Stimulated activated CD4-positive, alpha-beta T cell treated with anti-CD3 and anti-CD28 coated beads, Interleukin-2, amount 100 ng/mL, for 4 hours (primary cell): ENCODE results near the gene BORCS5.
"Not testable (repeated sequence)": the region's sequence is repeated elsewhere in the genome, so short reads cannot be mapped to it uniquely, and the experiment has no call there.

Experiments
- DNase-seq: peaks from one replicate; pipeline ENCODE4 v3.0.0-alpha.2; 2020; ENCODE audit warnings: low read depth

Gene BORCS5

GRCh38 chr12:12396694-12397093 lies 39.8 kb downstream of the BORCS5 start:
- DNase-seq: no peak

GRCh38 chr12:12397184-12397583 lies 40.3 kb downstream of the BORCS5 start:
- no peak for DNase-seq

- DNase-seq: no peak
Measured at GRCh38 chr12:12398026-12398859, 41.4 kb downstream of the BORCS5 start.

- DNase-seq: no peak
Measured at GRCh38 chr12:12399161-12399560, 42.3 kb downstream of the BORCS5 start.

DNA sequence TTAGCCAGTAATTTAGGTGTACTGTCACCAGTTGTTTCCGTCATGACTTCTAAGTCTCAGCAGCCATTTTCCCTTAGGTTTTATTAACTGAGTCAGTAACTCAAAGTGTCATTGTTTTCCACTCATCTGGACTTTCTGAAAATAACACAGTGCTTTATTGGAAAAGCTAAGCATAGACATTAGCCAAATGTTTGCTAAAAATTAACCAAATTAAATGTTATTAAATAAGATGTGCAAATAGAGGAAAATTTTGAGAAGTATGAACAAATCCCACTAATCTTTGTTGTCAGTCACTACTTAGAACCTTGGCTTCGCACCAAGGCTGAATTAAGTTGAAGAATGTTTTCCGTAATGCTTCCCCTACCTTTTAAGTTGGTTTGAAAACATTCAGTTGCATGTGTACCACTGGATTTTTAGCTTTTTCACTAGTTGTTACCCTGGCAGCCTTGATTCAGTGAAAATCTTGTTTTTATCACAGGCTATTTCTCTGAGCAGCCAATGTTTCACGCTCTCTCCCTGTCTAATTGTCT lies 43.0 kb downstream of the BORCS5 start:
- DNase-seq: no peak

GRCh38 chr12:12400793-12401192 lies 43.9 kb downstream of the BORCS5 start:
- no peak for DNase-seq

GRCh38 chr12:12403264-12404248 lies 46.7 kb downstream of the BORCS5 start:
- DNase-seq: no peak

DNA sequence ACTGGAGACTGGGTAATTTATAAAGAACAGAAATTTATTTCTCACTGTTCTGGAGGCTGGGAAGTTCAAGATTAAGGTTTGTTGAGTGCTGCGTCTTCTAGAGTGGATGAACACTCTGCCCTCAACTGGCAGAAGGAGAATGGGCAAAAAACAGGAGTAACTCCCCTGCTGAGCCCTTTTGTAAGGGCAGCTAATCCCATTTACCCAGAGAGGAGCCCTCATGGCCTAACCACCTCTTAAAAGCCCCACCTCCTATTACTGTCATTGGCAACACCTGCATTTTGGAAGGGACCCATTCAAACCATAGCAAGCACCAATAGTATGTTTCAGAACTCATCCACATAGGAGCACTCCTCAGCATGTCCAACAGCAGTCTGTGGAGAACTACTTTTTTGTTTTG lies 47.4 kb downstream of the BORCS5 start:
- DNase-seq: no peak

GRCh38 chr12:12405882-12406281 lies 49.0 kb downstream of the BORCS5 start:
- DNase-seq: no peak

- DNase-seq: no peak
Measured at GRCh38 chr12:12406762-12407161, 49.9 kb downstream of the BORCS5 start.

- no peak for DNase-seq
Measured at GRCh38 chr12:12408265-12408690, 51.4 kb downstream of the BORCS5 start.

DNA sequence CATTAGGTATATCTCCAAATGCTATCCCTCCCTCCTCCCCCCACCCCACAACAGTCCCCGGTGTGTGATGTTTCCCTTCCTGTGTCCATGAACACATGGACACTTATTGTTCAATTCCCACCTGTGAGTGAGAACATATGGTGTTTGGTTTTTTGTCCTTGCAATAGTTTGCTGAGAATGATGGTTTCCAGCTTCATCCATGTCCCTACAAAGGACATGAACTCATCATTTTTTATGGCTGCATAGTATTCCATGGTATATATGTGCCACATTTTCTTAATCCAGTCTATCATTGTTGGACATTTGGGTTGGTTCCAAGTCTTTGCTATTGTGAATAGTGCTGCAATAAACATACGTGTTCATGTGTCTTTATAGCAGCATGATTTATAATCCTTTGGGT lies 52.5 kb downstream of the BORCS5 start:
- not testable (repeated sequence) for DNase-seq

DNA sequence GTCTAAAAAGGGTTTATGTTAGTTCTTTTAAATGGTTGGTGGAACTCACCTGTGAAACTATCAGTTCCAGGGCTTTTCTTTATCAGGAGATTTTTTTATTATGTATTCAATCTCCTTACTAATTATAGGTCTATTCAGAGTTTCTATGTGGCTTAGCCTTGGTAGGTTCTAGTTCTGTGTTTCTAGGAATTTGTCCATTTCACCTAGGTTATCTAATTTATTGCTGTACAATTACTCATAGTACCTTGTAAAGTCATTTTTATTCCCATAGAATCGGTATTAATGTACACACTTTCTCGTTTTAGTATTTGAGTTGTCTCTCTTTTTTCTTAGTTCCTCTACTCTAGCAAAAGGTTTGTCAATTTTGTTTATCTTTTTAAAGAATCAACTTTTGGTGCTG lies 59.0 kb downstream of the BORCS5 start:
- no peak for DNase-seq

GRCh38 chr12:12419165-12419564 lies 62.3 kb downstream of the BORCS5 start:
- not testable (repeated sequence) for DNase-seq

DNA sequence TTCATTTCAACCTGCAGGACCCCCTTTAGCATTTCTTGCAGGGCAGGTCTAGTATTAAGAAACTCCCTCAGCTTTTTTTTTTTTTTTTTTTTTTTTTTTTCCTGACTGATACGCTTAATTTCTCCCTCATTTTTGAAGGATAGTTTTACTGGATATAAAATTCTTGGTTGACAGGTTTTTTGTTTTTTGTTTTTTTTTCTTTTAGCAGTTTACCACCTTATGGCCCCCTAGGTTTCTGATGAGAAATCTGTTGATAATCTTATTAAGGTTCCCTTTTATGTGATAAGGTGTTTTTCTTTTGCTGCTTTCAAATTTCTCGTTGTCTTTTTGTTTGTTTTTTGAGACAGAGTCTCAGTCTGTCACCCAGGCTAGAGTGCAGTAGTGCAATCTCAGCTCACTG lies 66.5 kb downstream of the BORCS5 start:
- no peak for DNase-seq

DNA sequence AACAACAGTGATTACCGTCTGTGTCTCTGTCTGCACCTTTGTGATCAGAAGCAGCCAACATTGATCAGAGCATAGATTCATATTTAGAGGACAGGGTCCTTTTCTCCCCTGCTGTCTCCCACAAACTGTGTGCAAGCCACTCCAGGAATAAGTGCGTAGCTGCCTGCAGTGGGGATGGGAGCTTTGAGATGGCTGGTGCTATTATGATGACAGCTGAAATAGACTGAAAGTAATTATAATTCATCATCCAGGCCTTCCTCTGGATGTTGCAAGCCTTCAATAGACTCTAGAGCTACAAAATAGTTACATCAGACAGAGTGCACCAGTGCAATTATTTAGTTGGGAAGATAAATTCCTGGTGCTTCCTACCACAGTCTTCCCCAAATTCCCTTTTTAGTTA lies 68.1 kb downstream of the BORCS5 start:
- DNase-seq: no peak

DNA sequence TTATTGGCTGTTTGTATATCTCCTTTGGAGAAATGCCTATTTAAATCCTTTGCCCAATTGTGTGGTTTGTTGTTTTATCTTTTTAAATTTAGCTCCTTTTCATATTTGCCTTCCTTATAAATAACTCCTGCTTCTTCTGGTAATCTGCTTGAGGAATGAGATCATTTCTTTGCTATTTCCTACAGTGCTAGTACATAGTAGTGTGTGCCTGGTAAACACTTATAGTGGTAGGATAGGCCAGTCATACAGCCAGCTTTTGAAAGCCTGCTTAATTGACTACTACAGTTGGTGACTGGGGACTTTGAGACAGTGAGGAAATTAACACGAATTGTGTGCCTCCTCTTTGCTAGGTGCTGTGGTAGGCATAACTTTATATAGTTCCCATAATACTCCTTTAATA lies 68.7 kb downstream of the BORCS5 start:
- DNase-seq: no peak

GRCh38 chr12:12427568-12427967 lies 70.7 kb downstream of the BORCS5 start:
- no peak for DNase-seq

DNA sequence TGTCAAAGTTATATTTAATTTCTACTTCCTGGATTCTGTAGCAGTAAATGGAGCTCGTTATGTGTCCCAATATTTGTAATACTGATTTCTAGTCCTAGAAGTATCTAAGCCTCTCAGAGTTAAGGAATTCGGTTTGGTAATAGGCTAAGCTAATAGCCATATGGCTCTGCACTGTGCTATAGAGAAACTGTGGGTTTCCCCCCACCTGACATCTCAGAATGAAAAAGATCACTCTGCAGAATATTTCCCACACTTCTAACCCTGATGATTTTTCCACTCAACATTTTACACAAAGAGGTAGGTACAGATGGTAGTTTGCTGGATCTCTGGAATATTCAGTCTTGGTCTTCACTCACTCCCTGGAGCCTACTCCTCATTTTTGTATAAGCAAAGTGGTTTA lies 71.2 kb downstream of the BORCS5 start:
- no peak for DNase-seq

- DNase-seq: no peak
Measured at GRCh38 chr12:12428961-12429657, 72.2 kb downstream of the BORCS5 start.

DNA sequence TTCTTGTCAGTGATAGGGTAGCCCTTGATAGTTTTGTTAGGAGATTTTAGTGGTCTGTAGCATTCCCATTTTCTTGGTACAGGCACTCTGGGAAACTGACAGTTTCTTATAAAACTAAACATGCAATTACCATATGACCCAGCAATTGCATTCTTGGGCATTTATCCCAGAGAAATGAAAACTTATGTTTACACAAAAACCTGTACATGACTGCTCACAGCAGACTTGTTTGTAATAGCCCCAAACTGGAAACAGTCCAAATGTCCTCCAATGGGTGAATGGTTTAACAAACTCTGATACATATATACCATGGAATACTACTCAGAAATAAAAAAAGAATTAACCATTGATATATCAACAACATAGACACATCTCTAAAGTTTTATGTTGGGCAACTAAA lies 75.5 kb downstream of the BORCS5 start:
- no peak for DNase-seq

DNA sequence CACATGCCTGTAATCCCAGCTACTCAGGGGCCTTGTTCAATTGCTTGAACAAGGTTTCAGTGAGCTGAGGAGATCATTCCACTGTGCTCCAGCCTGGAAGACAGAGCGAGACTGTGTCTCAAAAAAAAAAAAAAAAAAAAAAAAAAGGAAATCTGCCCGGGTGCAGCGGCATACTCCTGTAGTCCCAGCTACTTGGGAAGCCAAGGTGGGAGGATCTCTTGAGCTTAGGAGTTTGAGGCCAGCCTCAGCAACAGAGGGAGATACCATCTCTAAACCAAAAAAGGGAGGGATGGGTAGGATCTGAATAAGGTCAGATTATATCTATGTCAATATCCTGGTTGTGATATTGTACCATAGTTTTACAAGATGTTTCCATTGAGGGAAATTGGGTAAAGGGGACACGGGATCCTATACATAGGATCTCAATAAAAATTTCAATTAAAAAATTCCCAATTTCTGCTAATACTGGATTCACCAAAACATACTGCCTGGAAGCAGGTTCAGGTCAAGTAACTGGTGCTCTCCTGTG lies 76.4 kb downstream of the BORCS5 start:
- DNase-seq: no peak
